ENCODE data around the gene LAIR2.

- TF ChIP-seq POLR2AphosphoS5 (IDR thresholded peaks at IDR 0.05; ENCODE audit: low read depth, low read length) (no peak), REST (IDR thresholded peaks at IDR 0.05; ENCODE audit: insufficient read depth in 1 of 2, low read depth in 2 of 2, low read length in 2 of 2) (no peak), TAF1 (IDR thresholded peaks at IDR 0.05; ENCODE audit: borderline replicate concordance, insufficient read depth, low read length) (no peak), SIN3A (IDR thresholded peaks at IDR 0.05; ENCODE audit: borderline replicate concordance, insufficient read depth, low read length) (no peak), FOXP2 (optimal IDR thresholded peaks at IDR 0.05; ENCODE audit: borderline replicate concordance, extremely low read depth, extremely low read length, insufficient read depth) (no peak)
These were observed 12.9 kb upstream of the LAIR2 start for GRCh38 chr19:54489766-54490165.

Data from PFSK-1 (cell line).